DMS 273 (cell line): ENCODE data around the gene CMTM4.
"Not testable (repeated sequence)": the region's sequence is repeated elsewhere in the genome, so short reads cannot be mapped to it uniquely, and the experiment has no call there.

Experiments
- DNase-seq: peaks from one replicate; lab custom pipeline; 2025; ENCODE audit not compliant: unreplicated experiment; lab: John Stamatoyannopoulos, UW

The CMTM4 gene

DNA sequence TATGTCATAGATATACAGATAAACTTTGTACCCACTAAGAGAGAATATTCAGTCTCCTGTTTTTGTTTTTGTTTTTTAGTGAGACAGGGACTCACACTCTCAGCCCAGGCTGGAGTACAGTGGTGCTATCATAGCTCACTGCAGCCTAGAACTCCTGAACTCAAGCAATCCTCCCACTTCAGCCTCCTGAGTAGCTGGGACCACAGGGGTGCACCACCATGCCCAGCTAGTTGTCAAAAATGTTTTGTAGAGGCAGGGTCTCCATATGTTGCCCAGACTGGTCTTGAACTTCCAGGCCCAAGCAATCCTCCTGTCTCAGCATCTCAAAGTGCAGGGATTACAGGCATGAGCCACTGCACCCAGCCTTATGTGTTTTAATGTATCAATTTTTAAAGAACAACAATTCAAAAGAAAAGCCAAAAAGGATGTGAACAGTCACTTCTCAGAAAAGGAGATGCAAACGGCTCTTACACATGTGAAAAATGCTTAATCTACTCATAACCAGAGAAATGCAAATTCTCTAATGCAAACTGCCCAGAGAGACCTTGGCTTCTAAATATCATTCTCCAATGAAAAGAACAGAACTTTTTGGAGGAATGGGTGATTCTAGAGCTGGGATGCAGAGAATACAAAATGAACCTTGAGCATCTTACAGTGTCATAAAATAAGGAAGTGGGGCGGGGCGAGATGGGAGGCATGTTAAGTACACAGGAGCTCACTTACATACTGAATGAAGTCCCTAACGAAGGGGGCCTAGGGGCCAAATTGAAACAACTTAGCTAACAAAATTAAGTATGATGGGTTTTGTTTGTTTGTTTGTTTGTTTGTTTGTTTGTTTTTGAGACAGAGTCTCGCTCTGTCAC, 99.3 kb downstream of the CMTM4 start:
- no peak for DNase-seq

DNA sequence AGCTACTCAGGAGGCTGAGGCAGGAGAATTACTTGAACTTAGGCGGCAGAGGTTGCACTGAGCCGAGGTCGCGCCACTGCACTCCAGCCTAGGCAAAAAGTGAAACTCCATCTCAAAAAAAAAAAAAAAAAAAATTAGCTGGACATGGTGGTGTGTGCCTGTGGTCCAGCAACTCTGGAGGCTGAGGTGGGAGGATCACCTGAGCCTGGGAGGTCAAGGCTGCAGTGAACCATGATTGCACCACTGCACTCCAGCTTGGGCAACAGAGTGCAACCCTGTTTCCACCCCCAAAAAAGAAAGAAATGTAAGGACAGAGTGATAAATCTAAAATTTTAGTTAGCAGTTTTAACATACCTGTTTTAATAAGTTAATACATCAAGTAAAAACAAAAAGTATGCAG, 100.0 kb downstream of the CMTM4 start:
- not testable (repeated sequence) for DNase-seq

- DNase-seq: no peak
Measured at GRCh38 chr16:66594739-66595138, 101.8 kb downstream of the CMTM4 start.

GRCh38 chr16:66592814-66593213, 103.7 kb downstream of the CMTM4 start:
- no peak for DNase-seq

DNA sequence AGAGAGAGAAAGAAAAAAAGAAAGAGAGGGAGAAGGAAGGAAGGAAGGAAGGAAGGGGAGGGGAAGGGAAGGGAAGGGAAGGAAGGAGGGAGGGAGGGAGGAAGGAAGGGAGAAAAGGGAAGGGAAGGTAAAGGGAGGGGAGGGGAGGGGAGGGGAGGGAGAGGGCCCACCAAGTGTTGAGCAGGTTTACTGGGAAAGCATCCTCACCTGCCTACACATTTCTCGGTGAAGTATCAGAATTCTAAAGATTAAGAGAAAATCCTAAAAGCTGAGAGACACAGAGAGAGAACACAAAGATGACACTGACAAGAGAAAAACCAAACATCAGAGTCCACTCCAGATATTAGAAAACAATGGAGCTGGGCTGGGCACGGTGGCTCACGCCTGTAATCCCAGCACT, 104.3 kb downstream of the CMTM4 start:
- DNase-seq: no peak

DNA sequence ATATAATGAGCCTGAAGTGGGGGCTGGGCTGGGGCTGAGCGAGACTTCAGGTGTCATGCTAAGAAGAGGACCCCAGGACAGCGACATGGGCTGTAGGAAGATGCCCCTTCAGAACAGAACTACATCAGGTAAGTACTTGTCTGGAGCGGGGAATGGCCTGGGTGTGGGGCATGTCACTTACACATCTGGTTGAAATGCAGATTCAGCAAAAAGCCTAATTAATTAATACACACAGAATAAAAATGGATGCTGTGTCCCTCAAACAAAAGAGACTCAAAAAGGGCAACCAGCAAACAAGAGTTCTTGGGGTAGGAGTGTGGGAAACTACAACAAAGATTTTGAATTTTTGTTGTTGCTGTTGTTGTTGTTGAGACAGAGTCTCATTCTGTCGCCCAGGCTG, 105.5 kb downstream of the CMTM4 start:
- no peak for DNase-seq

- DNase-seq: no peak
Measured at GRCh38 chr16:66590322-66590721, 106.2 kb downstream of the CMTM4 start.

DNA sequence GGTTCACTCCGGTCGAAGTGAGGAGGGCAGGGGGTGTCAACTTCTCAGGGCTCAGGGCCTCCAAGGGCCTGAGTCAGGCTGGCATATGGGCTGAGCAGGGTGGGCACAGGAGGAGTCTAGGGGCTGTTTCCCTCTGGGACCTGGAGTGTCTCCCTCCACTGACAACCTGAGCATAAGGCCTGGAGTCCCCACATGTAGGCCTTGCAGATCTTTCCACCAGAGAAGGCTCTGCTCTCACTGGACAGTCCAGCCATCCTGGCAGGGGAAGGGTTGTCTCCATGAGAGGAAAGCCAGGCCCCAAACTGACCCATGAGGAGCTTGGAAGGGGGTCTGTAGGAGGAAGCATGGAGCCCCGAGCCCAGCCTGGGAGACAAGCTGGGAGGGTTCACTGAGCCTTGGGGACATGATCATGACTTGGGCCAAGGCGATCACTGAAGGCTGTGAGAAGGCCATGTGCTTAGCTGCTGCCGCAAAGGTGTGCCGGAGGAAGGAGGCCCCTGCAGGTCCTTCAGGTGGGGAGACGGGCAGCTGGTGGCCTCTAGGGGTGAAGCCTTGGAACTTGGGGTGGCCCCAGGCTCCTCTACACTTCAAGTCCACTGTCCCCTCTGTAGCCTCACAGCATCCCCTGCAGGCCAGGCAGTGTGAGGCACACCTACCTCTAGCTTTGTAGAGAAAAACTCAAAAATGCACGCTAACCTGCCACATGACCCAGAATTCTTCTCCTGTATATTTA, 107.4 kb downstream of the CMTM4 start:
- DNase-seq: peak; percentile 32

DNA sequence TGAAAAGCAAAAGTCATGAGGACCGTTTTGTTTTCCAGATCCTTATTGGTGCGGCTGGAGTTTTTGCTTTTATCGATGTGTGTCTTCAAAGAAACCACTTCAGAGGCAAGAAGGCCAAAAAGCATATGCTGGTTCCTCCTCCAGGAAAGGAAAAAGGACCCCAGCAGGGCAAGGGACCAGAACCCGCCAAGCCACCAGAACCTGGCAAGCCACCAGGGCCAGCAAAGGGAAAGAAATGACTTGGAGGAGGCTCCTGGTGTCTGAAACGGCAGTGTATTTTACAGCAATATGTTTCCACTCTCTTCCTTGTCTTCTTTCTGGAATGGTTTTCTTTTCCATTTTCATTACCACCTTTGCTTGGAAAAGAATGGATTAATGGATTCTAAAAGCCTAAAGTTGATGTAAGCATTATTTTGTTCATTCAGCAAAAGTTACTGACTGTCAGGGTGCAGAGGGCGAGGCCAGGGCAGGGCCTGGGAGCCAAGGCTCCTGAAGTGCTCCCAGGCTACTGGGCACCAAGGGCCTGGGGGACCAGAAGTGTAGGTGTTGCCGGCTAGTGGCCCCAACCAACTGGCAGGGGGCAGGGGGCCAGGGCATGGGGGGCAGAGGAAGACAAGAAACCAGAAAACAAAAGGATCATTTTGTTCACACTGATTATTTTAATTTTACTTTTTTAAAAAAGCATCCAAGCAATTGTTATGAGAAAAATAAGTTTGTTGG, 108.5 kb downstream of the CMTM4 start:
- no peak for DNase-seq

DNA sequence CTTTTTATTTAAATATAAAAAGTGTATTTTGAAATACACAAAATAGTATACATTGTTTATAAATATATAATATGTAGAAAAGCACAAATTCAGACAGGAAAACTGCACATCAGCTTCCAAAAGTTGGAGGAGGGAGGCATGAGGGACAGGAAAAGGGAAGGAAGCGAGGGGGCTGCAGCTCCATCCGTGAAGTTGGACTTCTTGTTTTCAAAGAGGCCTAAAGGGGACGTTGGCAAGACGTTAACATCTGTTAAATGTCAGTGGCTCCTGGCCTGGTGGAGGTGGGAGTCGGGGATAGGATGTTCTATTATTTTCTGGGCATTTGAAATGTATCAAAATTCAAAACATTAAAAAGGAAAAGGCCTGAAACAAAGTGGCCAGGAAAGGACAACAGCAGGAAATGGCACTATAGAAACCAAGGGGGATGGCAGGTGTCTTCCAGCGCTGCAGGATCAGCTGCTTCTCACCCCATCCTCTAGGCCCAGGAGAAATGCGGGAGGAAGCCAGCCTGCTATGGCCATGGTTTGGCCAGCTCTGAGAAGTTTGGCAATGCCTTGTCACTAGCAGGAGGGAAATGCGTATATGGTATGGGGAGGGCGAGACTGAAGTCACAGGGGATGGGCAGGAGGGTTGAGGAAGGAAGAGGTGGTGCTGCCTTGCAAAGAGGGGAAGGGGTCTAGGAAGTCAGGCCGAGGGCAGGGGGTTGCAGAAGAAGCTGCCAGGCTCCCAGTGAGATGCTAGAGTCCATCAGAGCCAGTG, 110.9 kb downstream of the CMTM4 start:
- DNase-seq: no peak

DNA sequence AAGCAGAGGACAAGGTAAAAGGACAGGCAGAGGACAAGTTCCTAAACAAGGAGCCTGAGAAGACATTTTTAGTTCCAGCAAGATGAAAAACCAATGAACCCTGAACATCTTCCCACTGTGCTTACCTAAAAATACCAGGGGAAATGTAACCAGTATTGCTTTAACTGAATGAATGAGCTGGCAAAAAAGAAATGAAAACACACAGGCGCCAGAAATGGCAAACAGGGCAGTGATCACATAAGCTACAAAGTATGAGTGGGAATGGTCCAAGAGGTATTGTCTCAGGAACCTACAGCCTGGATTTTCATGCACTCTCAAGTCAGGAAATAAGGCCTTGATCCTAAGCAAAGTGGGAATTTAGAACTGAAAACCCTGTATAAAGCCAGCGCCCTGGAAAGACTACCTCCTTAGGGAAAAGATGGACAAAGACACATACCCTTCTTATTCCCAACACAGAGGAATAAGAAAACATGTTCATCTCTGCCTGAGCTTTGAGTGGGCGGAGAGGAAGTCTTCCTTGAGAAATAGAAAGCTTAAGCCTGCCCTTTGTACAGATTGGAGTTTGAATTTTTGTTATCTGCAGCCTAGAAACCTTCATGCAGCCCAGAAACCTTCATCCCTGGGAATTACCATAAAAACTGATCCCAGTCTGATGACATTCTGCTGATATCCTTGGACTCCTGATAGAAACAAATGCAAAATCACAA, 115.1 kb downstream of the CMTM4 start:
- DNase-seq: no peak

- peak; percentile 66 for DNase-seq
Measured at GRCh38 chr16:66580605-66581209, 115.8 kb downstream of the CMTM4 start.

DNA sequence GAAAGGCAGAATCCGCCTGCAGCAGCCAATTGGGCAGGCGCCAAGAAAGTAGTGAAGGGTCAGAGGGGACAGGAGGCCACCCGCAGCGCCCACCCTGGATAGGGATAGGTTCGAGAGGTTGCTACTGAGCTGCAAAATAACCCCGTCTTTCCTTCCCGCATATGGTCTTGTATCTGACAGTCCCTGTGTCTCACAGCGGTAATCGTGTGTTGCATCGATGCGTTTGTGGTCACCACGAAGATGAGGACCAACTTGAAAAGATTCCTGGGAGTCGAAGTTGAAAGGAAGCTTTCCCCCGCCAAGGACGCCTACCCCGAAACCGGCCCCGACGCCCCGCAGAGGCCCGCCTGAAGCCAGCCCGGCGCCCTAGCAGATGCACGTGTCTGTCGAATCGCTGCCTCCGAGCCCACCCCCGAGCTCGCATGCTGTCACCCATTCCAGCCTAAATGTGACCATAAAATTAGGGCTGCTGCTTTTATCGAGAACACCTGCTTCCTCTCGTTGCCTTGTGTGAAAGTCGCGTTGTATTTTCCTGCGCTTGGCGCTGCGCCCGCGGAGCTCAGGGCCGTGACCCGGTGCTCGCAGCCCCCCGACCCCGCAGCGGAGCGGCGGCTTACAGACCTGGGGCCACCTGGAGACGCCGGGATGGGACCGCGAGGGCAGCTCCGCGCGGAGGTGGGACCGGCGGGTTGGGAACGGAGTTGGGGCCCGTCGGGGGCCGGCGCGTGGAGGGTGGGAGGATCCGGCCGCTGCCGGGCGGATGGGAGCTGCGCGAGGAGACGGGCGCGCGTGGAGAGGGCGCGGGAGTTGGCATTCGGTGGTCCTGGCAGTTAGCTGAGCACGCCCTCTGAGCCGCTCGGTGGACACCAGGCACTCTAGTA, 117.7 kb downstream of the CMTM4 start, which contains the start of gene CMTM2:
CMTM2 (plus strand) TSS at position 813 of the 881 bp plus-strand sequence. CDS start 145 bp downstream, outside the sequence.
- no peak for DNase-seq

- DNase-seq: no peak
Measured at GRCh38 chr16:66576296-66576695, 120.2 kb downstream of the CMTM4 start.

DNA sequence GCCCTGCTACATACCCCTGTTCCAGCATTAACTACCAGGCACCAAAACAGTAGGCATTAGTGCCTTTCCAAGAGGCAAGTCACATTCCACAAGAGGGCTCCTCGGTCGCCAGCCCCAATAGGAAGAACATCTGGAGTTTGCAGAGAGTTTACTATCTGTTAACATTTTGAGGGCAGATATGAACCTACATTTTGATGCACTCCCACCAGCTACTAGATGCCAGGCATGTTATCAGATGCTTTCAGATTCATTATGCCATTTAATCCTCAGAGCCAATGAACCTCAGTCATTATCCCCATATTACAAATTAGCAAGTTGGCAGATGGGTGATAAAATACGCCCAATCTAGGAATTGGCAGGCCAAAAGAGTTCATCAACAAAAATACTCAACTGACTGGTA, 121.5 kb downstream of the CMTM4 start:
- no peak for DNase-seq

- no peak for DNase-seq
Measured at GRCh38 chr16:66574531-66574930, 122.0 kb downstream of the CMTM4 start.

GRCh38 chr16:66574081-66574480, 122.5 kb downstream of the CMTM4 start:
- DNase-seq: no peak

GRCh38 chr16:66572356-66572755, 124.2 kb downstream of the CMTM4 start:
- no peak for DNase-seq
